ENCODE measurements around the gene PLD3. TPM values are rescaled to one million over a fixed set of nuclear protein-coding genes. Genes with fewer than 3 reads are reported as not detected.
A peak's percentile ranks its signal among the peaks of the same experiment; 100 is the strongest.
"Not testable (repeated sequence)": the region's sequence is repeated elsewhere in the genome, so short reads cannot be mapped to it uniquely, and the experiment has no call there.

PLD3 gene
- total RNA-seq, 1 donor from 2014 or later: 112 TPM

DNA sequence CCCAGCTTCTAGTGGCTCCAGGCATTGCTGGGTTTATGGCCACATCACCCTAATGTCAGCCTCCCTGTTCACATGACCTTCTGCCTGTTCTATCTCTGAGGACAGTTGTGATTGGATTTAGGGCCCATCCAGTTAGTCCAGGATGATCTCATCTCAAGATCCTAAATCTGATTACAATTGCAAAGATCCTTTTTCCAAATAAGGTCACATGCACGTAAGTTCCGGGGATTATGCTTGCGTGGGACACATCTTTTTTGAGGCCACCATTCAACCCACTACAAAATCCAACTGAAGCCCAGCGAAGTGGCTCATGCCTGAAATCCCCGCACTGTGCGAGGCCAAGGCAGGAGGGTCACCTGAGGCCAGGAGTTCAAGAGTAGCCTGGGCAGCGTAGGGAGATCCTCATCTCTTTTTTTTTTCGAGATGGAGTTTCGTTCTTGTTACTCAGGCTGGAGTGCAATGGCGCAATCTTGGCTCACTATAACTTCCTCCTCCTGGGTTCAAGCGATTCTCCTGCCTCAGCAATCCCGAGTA, 12.3 kb downstream of the PLD3 start:
- no peak for DNase-seq (ENCODE audit: low spot score in 2 of 2)
- no peak for FAIRE-seq

GRCh38 chr19:40362160-40362559, 13.7 kb downstream of the PLD3 start:
- no peak for FAIRE-seq
- no peak for DNase-seq (ENCODE audit: low spot score in 2 of 2)

DNA sequence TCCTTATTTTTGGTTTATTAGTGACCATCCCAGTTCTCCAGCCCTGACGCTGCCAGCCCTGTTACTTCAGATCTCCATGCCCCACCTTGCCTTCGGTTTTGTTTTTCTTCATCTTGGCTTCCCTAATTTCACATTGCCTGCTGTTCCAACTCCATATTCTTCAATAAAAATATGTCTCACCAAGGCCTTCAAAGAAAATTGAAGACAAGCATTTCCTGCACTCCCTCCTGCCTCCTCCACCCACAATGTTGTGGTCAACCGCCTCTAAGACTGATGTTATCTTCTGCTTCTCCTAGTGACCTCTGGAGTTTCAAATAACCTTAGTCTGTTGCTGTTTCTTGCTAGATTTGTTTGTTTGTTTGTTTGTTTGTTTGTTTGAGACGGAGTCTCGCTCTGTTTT, 14.6 kb downstream of the PLD3 start:
- DNase-seq (ENCODE audit: low spot score in 2 of 2): no peak
- no peak for FAIRE-seq

DNA sequence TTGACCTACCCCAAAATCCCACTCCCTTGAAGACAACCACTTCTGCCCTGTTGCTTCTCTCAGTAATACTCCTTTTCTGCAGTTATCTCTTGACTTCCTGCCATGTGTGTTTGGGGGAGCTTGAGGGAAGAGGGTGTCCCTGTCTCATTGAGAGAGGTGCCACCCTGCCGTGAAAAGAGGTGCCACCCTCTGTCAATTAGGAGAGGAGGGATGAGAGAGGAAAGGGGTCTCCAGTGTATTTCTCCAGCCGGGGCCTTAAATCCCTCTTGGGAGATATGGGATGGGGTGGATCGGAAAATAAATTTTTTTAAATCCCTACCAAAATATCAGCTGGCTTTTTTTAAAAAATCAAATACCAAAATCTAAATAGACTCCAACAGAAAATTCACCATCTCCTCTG, 16.5 kb downstream of the PLD3 start:
- FAIRE-seq: no peak

DNA sequence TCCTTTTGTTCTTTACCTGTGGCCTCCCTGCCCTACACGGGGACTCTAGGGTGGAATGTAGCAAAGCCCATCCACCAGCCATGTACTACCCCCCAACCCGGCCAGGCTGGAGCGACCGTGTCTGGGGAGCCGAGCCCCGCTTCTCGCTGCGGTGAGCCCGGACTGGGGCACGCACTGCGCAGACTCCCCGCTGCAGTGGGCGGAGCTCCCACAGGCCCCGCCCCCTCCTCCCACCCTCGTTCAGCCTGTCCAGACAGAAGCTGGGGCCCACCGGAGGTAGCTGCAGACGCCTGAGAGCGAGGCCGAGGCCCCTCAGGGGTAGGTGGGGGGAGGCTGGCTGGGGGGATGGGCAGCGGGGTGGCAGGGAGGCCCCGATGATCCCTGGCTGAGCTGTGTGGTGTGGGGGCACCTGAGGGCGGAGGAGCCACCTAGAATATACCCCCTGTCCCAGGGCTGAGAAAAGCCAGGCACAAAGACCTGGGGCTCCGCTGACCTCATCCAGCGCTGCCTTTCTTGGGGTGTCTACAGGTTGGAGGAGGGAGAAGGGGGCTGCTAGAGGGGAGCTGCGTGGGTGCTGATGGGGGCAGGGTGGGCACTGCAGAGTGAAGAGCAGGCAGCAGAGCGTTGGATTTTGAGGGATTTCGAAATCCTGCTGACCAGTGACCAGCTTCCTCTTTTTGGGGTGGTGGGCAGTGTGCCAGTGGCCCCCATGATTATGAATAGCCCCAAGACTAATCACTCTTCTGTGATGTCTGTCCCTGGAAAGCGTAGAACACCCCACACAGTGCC, 17.3 kb downstream of the PLD3 start:
- DNase-seq (ENCODE audit: low spot score in 2 of 2) (peak; percentile 72 to 89), FAIRE-seq (no peak)

More for the DNA sequence above, 16.5 kb downstream of the PLD3 start:
- no peak for DNase-seq (ENCODE audit: low spot score in 2 of 2)

- DNase-seq (ENCODE audit: low spot score in 2 of 2) (peak; percentile 57 to 81), FAIRE-seq (no peak)
Observed at GRCh38 chr19:40366697-40367561, 18.4 kb downstream of the PLD3 start.

- no peak for DNase-seq (ENCODE audit: low spot score in 2 of 2)
- no peak for FAIRE-seq
Observed at GRCh38 chr19:40367577-40368434, 19.3 kb downstream of the PLD3 start.

DNA sequence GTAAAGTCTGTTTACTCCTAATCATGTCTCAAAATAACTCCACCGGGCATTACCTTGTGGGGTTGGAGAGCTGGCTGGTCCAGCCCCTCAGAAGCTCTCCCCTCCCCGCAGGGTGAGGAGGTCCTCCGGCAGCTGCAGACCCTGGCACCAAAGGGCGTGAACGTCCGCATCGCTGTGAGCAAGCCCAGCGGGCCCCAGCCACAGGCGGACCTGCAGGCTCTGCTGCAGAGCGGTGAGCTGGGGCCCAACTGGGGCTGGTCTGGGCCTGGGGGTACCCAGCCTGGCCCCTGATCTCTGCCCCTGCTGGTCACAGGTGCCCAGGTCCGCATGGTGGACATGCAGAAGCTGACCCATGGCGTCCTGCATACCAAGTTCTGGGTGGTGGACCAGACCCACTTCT, 21.3 kb downstream of the PLD3 start:
- no peak for FAIRE-seq

GRCh38 chr19:40370253-40370652, 21.8 kb downstream of the PLD3 start:
- FAIRE-seq; DNase-seq (ENCODE audit: low spot score in 2 of 2): not testable (repeated sequence)

More for the DNA sequence above, 21.3 kb downstream of the PLD3 start:
- DNase-seq (ENCODE audit: low spot score in 2 of 2): no peak

- DNase-seq (ENCODE audit: low spot score in 2 of 2): no peak
- FAIRE-seq: no peak
Observed at GRCh38 chr19:40370997-40371801, 22.7 kb downstream of the PLD3 start.

DNA sequence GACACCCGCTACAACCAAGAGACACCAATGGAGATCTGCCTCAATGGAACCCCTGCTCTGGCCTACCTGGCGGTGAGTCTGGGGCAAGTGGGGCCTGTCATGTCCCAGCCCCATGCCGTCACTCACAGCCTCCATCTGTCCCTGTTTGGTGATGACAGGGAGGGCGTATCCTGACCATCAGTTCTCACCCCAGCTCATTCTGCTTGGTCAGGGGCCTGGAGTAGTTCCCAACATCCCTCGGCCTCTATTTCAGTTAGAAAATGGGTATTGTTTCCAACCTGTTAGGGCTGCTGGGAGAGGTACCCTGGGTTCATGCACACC, 23.3 kb downstream of the PLD3 start:
- no peak for FAIRE-seq

GRCh38 chr19:40374084-40374483, 25.6 kb downstream of the PLD3 start:
- DNase-seq (ENCODE audit: low spot score in 2 of 2) (no peak), FAIRE-seq (no peak)

More for the DNA sequence above, 23.3 kb downstream of the PLD3 start:
- no peak for DNase-seq (ENCODE audit: low spot score in 2 of 2)

DNA sequence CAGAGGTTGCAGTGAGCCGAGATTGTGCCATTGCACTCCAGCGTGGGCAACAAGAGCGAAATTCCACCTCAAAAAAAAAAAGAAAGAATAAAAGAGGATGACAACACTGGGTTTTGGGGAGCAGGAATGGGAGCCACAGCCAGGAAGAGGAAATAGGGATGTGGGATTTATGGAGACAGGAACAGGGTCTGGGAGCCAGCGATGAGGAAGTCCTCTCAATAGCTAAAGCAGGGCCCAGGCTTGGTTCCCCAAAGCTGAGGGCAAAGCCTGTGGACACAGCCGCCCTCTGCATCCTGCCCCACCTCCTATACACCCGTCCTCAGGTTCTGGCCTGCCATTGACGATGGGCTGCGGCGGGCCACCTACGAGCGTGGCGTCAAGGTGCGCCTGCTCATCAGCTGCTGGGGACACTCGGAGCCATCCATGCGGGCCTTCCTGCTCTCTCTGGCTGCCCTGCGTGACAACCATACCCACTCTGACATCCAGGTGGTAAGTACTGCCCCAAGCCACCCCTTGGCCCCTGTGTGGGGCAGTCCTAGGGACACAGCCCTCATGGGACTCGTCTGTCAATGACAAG, 27.9 kb downstream of the PLD3 start:
- FAIRE-seq (no peak), DNase-seq (ENCODE audit: low spot score in 2 of 2) (no peak)

GRCh38 chr19:40377876-40378385, 29.4 kb downstream of the PLD3 start:
- FAIRE-seq (no peak), DNase-seq (ENCODE audit: low spot score in 2 of 2) (no peak)

GRCh38 chr19:40378509-40378908, 30.0 kb downstream of the PLD3 start:
- no peak for DNase-seq (ENCODE audit: low spot score in 2 of 2)

DNA sequence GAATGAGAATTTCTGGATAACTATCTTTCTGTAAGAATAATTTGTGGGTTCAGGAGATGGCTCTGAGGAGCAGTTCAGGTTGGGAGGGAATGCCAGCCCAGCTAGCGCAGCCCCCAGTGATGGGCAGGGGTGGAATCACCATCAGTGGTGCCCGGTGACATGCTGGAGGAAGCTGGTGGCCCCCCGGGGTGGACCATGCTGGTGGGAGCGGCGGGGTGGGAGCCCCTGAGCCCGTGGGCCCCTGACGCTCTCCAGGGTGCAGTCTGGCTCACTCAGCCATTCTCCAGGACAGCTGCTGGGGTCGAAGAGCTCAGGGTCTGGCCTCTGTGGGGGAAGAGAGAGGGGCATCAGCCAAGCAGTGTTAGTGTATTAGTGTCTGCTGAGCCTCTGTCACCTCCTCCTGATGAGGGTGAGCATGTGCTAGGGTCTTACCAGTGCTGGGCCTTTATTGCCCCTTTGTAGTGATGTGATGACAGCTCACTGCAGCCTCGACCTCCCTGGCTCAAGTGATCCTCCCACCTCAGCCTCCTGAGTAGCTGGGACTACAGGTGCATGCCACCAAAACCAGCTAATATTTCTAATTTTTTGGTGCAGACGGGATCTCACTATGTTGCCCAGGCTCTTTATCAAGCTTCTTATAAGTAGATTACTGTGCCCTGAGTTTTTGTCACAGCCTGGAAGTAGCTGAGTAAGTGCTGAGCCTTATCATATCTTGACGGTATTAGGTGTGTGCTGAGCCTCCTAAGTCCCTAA, 31.1 kb downstream of the PLD3 start:
- no peak for DNase-seq (ENCODE audit: low spot score in 2 of 2)
- FAIRE-seq: no peak

More at GRCh38 chr19:40378509-40378908, 30.0 kb downstream of the PLD3 start:
- no peak for FAIRE-seq

- DNase-seq (ENCODE audit: low spot score in 2 of 2) (no peak), FAIRE-seq (no peak)
Observed at GRCh38 chr19:40380199-40381037, 31.9 kb downstream of the PLD3 start.

Data from frontal cortex (tissue), 4 donors.